Sigmoid colon (tissue), 4 donors: ENCODE data around the gene SLAMF1.

Source experiments
- EP300 ChIP-seq, 4 donors: sonication (generic); formaldehyde crosslinking; IDR thresholded peaks; one replicate each; pipeline ENCODE4 v1.6.1; 2017; ENCODE audit warnings: antibody characterized with exemption in 4 of 4
- POLR2A ChIP-seq, 2 donors: fragments of 450-650 bp; IDR thresholded peaks; one replicate each; pipeline ENCODE4 v1.6.1; 2016; ENCODE audit warnings: antibody characterized with exemption in 2 of 2, mild to moderate bottlenecking in 2 of 2, moderate library complexity in 2 of 2
- TF ChIP-seq, protein P1 (sequence below), 4 experiments: fragments of 450-650 bp in 3 of 4; fragments of 200-600 bp in 1 of 4; IDR thresholded peaks; one replicate each; pipeline ENCODE4 v1.5.1; 2016 to 2019; ENCODE audit warnings: antibody characterized with exemption in 4 of 4, mild to moderate bottlenecking in 3 of 4, moderate library complexity in 2 of 4

DNA sequence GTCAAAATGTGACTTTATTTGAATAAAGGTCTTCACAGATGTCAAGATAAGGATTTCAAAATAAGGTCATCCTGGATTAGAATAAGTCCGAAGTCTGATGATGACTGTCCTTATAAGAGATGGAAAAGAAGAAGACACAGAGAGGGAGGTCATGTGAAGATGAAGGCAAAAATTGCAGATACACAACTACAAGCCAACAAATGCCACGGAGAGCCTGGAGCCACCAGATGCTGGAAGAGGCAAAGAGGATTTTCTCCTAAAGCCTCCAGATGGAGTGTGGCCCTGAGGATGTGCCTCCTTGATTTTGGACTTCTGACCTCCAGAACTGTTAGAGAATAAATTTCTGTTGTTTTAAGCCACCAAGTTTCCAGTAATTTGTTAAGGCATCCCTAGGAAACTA, 31.2 kb downstream of the SLAMF1 start:
- TF ChIP-seq POLR2A (IDR thresholded peaks at IDR 0.05) = no peak
- TF ChIP-seq, protein P1, sequence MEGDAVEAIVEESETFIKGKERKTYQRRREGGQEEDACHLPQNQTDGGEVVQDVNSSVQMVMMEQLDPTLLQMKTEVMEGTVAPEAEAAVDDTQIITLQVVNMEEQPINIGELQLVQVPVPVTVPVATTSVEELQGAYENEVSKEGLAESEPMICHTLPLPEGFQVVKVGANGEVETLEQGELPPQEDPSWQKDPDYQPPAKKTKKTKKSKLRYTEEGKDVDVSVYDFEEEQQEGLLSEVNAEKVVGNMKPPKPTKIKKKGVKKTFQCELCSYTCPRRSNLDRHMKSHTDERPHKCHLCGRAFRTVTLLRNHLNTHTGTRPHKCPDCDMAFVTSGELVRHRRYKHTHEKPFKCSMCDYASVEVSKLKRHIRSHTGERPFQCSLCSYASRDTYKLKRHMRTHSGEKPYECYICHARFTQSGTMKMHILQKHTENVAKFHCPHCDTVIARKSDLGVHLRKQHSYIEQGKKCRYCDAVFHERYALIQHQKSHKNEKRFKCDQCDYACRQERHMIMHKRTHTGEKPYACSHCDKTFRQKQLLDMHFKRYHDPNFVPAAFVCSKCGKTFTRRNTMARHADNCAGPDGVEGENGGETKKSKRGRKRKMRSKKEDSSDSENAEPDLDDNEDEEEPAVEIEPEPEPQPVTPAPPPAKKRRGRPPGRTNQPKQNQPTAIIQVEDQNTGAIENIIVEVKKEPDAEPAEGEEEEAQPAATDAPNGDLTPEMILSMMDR (IDR thresholded peaks at IDR 0.05) = no peak
- no peak for TF ChIP-seq EP300 (IDR thresholded peaks at IDR 0.05)
